Activated CD8-positive, alpha-beta T cell treated with anti-CD3 and anti-CD28 coated beads for 36 hours (primary cell): Measurements from ENCODE around the gene LRRC1. TPM values are rescaled to one million over a fixed set of nuclear protein-coding genes. Genes with fewer than 3 reads are reported as not detected.

Experiments used
- ATAC-seq: fragments of 200-7000 bp; cut with Tn5 transposase; one replicate; pipeline ENCODE4 v1.10.0; 2021; ENCODE audit warnings: mild to moderate bottlenecking, moderate library complexity
- CTCF ChIA-PET: fragments of 350-600 bp; sonication (Branson Sonifier 250); formaldehyde crosslinking; loops from one replicate; lab custom pipeline; 2021; ENCODE audit warnings: antibody characterized with exemption; lab: Charles Lee
- POLR2A ChIA-PET: fragments of 350-600 bp; sonication (Branson Sonifier 250); formaldehyde crosslinking; loops from one replicate; lab custom pipeline; 2021; ENCODE audit warnings: antibody characterized with exemption; lab: Charles Lee
- DNase-seq: peaks from one replicate; pipeline ENCODE4 v3.0.0-alpha.2; 2020
- H3K27ac Mint-ChIP-seq: one replicate; pipeline ENCODE4 v1.8.0; 2021; ENCODE audit warnings: mild to moderate bottlenecking, mixed read lengths
- H3K27me3 Mint-ChIP-seq: one replicate; pipeline ENCODE4 v1.8.0; 2021; ENCODE audit warnings: mixed read lengths
- H3K36me3 Mint-ChIP-seq: one replicate; pipeline ENCODE4 v1.8.0; 2021; ENCODE audit warnings: low read depth, mixed read lengths
- H3K4me1 Mint-ChIP-seq: one replicate; pipeline ENCODE4 v1.8.0; 2021; ENCODE audit warnings: low read depth, mixed read lengths
- H3K4me3 Mint-ChIP-seq: one replicate; pipeline ENCODE4 v1.8.0; 2021; ENCODE audit warnings: mild to moderate bottlenecking, moderate library complexity, mixed read lengths
- H3K9me3 Mint-ChIP-seq: one replicate; pipeline ENCODE4 v1.8.0; 2021; ENCODE audit warnings: mixed read lengths
- CTCF ChIP-seq: fragments of 200-600 bp; IDR thresholded peaks from one replicate; pipeline ENCODE4 v1.8.0; 2022; ENCODE audit warnings: antibody characterized with exemption, mild to moderate bottlenecking
- intact Hi-C: fragments of 100-400 bp; cut with micrococcal nuclease; formaldehyde crosslinking; loops from one replicate; pipeline ENCODE4 v1.10.0; 2022
- total RNA-seq, 2 experiments: library from RNA; stranded (reverse); gene quantifications; one replicate each; pipeline ENCODE4 v1.2.3, GENCODE V29; 2021

The LRRC1 gene
- total RNA-seq, 2 experiments from 2014 or later = 1.9 to 2.5 TPM

- intact Hi-C loops = no loop called here
- H3K4me3 Mint-ChIP-seq = no peak overlapping the region
- POLR2A ChIA-PET = interaction anchor here (1.4 kb wide), 1 partner anchor 9 kb away, joined by 5 read pairs; no protein-coding TSS in a partner anchor
Observed at GRCh38 chr6:53828966-53829697, 34.3 kb downstream of the LRRC1 start.

GRCh38 chr6:53829698-53830221, 35.0 kb downstream of the LRRC1 start:
- no peak overlapping the region for H3K27ac Mint-ChIP-seq
- no peaks in the 10 kb centered on the region for H3K27me3 Mint-ChIP-seq
- DNase-seq (no peak), ATAC-seq (no peak)
- peaks cover 7% of the 10 kb centered on the region for H3K4me1 Mint-ChIP-seq
- intact Hi-C loops = no loop called here
- CTCF ChIA-PET = no interaction called here
- POLR2A ChIA-PET = no interaction called here
- H3K4me3 Mint-ChIP-seq = no peak overlapping the region
- no peaks in the 10 kb centered on the region for H3K9me3 Mint-ChIP-seq
- no peak for TF ChIP-seq CTCF
- H3K36me3 Mint-ChIP-seq = no peaks in the 10 kb centered on the region

More at GRCh38 chr6:53828966-53829697, 34.3 kb downstream of the LRRC1 start:
- TF ChIP-seq CTCF = no peak
- no peaks in the 10 kb centered on the region for H3K27me3 Mint-ChIP-seq
- CTCF ChIA-PET = interaction anchor here (1.1 kb wide), 1 partner anchor 12 kb away, joined by 3 read pairs; no protein-coding TSS in a partner anchor
- H3K36me3 Mint-ChIP-seq = no peaks in the 10 kb centered on the region
- H3K9me3 Mint-ChIP-seq = no peaks in the 10 kb centered on the region
- peaks cover 7% of the 10 kb centered on the region for H3K4me1 Mint-ChIP-seq
- no peak overlapping the region for H3K27ac Mint-ChIP-seq
- DNase-seq (no peak), ATAC-seq (no peak)

- Mint-ChIP-seq H3K4me1 (peaks cover 7% of the 10 kb centered on the region), H3K4me3 (no peak overlapping the region), H3K9me3 (no peaks in the 10 kb centered on the region), H3K27me3 (no peaks in the 10 kb centered on the region), H3K27ac (no peak overlapping the region), H3K36me3 (no peaks in the 10 kb centered on the region)
- intact Hi-C loops = no loop called here
- CTCF ChIA-PET = no interaction called here
- no peak for DNase-seq
- POLR2A ChIA-PET = no interaction called here
- no peak for ATAC-seq
- no peak for TF ChIP-seq CTCF
Observed at GRCh38 chr6:53830366-53830765, 35.6 kb downstream of the LRRC1 start.

GRCh38 chr6:53831081-53831869, 36.5 kb downstream of the LRRC1 start:
- TF ChIP-seq CTCF = no peak
- ATAC-seq = no peak
- CTCF ChIA-PET = no interaction called here
- Mint-ChIP-seq H3K4me1 (peaks cover 5% of the 10 kb centered on the region), H3K27me3 (no peaks in the 10 kb centered on the region), H3K27ac (no peak overlapping the region), H3K4me3 (no peak overlapping the region), H3K9me3 (no peaks in the 10 kb centered on the region), H3K36me3 (no peaks in the 10 kb centered on the region)
- DNase-seq = no peak
- intact Hi-C loops = no loop called here
- POLR2A ChIA-PET = no interaction called here
